Stimulated activated CD8-positive, alpha-beta memory T cell treated with anti-CD3 and anti-CD28 coated beads, Interleukin-7, amount 100 ng/mL, for 24 hours (primary cell): ENCODE data around the gene FBXO42.
"Not testable (repeated sequence)": the region's sequence is repeated elsewhere in the genome, so short reads cannot be mapped to it uniquely, and the experiment has no call there.

Experiments
- DNase-seq: peaks from one replicate; pipeline ENCODE4 v3.0.0-alpha.2; 2020; ENCODE audit warnings: low read depth

The FBXO42 gene

DNA sequence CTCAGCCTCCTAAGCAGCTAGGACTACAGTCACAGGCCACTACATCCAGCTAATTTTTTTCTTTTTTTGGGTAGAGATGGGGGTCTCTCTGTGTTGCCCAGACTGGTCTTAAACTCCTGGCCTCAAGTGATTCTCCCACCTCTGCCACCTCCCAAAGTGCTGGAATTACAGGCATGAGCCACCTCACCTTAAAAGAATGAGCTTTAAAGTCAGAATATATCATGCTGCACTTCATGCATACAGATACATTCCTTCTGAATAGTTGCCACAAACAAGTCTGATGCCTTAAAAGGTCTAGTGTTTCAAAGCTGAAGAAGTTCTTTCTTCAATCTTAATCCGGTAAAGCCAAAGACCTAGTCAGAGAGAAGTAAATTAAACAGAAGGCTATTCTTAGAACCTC is 91.5 kb downstream of the FBXO42 start:
- DNase-seq = no peak

DNA sequence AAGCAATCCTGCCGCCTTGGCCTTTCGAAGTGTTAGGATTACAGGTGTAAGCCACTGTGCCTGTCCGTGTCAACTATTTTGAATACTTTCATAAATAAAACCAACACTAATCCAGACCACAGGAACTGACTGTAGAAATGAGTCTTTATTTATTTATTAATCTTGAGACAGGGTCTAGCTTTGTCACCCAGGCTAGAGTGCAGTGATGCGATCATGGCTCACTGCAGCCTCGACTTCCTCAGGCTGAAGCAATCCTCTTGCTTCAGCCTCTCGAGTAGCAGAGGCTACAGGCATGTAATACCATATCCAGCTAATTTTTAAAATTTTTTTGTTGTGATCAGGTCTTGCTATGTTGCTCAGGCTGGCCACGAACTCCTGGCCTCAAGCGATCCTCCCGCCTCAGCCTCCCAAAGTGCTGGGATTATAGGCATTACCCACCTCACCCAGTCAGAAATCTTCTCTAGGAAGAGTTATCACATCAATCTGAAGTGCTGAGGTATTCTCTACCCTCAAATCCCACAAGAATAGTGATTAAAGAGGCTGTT is 93.6 kb downstream of the FBXO42 start:
- no peak for DNase-seq

GRCh38 chr1:16257968-16258367 is 94.3 kb downstream of the FBXO42 start:
- DNase-seq = no peak

DNA sequence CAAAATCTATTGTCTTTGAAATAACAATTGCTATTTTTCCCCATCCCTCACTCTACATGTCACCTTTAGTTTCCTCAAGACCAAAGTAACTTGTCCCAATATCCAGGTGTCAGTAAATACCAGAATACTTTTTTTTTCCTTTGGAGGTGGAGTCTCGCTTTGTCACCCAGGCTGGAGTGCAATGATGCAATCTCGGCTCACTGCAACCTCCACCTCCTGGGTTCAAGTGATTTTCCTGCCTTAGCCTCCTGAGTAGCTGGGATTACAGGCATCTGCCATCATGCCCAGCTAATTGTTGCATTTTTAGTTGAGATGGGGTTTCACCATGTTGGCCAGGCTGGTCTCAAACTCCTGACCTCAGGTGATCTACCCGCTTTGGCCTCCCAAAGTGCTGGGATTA is 94.7 kb downstream of the FBXO42 start:
- DNase-seq = not testable (repeated sequence)

- DNase-seq = no peak
Observed at GRCh38 chr1:16256478-16256877, 95.8 kb downstream of the FBXO42 start.

GRCh38 chr1:16254263-16254928 is 97.9 kb downstream of the FBXO42 start:
- no peak for DNase-seq

DNA sequence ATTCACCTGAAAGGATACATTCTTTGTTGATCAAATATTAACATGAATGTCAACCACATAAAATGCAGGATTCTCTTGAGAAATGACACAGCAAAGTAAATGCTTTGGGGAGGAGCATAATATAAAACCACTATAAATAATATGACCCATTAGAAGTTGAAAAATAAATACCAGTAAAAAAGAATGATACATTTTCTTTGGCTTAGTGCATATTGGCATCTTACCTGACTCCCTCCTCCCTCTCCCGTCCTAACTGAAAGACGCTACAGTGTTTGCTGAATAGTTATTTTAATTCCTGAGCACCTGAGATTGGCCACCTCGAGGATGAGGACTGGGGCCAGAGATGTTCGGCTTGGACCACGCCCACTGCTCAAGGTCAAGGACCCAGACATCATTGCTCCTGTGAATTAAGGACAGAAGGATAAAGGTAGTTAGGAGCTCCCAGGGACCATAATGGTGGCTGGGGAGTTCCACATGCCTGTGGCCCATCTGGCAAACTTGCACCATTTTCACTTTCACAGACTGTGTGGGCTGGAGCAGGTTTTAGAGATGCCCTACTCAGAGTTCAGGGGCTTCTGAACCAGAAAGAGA is 98.9 kb downstream of the FBXO42 start:
- DNase-seq = no peak

- DNase-seq = no peak
Observed at GRCh38 chr1:16252912-16253311, 99.4 kb downstream of the FBXO42 start.

DNA sequence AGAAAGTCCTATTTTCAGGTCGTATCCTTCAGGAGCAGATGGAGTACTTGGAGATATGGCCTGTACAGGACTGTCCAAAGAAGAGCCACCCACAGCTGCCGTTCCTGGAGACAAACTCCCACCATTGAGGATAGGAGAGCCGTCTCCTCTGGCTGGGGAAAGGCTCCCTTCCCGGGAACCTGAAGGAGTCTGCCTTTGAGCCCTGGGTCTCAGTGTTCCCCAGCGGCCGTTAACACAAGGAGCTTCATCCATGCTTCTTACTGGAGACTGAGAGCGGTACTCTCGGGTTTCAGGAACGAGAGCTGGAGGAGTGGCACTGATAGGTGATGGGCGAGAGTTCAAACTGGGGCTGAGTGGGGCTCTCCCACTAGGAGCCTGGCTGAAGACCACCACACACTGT is 100.9 kb downstream of the FBXO42 start:
- DNase-seq = no peak

GRCh38 chr1:16250524-16251251 is 101.6 kb downstream of the FBXO42 start:
- DNase-seq = no peak

GRCh38 chr1:16249596-16250241 is 102.6 kb downstream of the FBXO42 start:
- DNase-seq = no peak

DNA sequence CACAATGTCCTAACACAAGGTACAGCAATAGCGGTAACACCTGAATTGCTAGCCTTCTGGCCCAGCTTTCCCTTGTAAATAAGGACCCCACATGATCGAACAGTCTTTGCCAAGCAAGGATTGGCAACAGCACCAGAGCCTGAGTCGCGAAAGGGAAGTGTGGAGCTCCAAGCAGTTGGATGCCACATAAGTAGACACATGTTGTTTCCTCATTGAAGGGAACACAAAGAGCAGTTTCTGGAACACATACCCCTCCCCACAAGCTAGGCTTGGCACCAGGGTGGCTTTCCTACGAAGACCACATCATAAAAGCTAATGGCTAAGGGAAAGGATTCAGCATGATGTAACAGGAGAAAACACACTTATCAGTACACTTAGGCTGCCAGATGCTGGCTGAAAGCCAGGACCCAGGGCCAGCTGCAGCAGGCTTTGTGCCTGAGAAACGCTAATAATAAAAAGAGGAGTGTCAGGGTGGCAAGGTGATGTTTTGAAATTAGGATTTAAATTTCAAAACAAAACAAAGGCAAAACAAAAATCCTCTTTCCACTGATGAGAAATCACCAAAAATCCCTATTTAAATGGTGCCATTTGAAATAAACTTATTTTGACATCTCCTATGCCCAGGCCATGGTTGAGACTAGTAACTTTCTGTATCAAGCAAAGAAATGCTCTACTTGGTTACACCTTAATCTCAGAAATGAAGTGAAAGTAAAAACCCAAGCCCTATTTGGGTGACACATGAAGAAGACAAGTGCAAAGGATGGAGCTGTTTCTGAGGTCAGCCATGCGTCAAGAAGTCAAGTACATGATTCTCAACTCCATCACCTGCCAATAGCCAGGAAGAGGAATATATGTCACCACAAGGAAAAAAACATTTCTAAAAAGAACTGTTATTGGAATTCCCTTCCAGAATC is 103.4 kb downstream of the FBXO42 start:
- no peak for DNase-seq

- DNase-seq = no peak
Observed at GRCh38 chr1:16248007-16248436, 104.3 kb downstream of the FBXO42 start.

DNA sequence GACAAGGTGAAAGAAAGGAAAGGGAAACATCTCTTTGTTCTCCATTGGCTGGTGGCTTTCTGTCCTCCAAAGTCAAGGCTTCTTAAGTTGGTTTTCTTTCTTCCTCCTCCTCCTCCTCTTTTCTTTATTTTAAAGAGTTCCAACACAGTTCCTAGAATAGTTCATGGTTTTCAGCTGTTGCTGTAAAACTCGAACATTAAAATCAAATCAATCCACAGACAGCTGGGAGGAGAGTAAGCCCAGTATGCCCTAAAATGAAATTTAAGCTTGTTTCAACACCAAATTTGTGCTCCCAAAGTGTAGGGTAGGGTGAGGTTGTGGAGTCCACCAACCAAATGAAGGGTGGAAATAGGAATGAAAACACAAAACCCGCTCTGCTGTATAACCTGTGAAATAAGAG is 104.8 kb downstream of the FBXO42 start:
- no peak for DNase-seq

DNA sequence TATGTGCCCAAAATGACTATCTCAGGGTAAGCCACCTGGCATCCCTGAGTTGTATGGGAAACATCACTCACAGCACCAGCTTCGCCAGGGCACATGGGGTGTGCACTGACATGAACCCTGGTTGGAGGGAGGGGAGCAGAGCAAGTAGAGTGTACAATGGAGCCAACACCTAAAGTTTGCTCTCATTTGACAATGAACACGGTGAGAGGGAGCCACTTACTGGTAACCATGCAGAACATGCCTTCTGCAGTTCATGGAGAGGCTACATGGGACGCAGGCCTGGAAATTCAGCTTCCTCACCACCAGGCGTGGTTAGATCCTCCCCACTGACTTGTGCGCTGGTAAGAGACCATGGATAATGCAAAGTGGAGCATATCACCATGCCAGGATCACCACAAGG is 105.3 kb downstream of the FBXO42 start:
- no peak for DNase-seq

DNA sequence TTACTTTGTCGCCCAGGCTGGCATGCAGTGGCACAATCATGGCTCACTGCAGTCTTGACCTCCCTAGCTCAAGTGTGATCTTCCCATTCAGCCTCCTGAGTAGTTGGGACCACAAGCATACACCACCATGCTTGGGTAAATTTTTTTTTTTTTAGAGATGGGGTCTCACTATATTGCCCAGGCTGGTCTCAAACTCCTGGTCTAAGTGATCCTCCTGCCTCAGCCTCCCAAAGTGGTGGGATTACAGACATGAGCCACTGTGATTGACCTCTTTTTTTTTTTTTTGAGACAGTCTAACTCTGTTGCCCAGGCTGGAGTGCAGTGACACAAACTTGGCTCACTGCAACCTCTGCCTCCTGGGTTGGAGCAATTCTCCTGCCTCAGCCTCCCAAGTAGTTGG is 106.0 kb downstream of the FBXO42 start:
- not testable (repeated sequence) for DNase-seq

- DNase-seq = no peak
Observed at GRCh38 chr1:16245476-16246196, 106.6 kb downstream of the FBXO42 start.

DNA sequence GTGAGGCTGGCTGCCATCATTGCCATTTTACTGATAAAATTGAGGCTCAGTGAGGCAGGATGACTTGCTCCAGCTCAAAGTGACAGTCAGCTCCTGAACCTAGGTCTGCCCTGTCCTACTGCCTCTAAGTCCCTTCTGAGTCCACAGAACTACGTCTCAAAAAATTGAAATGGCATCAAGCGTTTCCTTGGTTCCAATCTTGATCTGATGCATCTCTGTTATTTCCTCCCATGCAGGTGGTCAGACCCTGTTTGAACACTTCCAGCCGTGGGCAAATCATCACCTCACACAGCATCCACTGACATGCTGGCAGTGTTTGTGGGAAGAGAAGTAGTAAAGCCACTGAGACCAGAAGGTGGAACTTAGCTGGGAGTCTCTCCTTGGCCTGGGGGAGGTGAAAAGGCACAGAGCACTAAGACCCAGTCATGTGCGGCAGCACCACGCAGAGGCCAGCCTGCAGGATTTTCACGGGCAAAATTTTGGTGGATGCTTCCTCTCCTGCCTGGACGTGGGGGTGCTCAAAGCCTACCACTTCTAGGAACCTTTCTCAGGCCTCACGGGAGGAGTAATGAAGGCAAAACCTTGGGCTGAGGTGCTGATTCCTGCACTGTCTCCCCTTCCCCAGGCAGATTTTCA is 107.5 kb downstream of the FBXO42 start:
- no peak for DNase-seq

DNA sequence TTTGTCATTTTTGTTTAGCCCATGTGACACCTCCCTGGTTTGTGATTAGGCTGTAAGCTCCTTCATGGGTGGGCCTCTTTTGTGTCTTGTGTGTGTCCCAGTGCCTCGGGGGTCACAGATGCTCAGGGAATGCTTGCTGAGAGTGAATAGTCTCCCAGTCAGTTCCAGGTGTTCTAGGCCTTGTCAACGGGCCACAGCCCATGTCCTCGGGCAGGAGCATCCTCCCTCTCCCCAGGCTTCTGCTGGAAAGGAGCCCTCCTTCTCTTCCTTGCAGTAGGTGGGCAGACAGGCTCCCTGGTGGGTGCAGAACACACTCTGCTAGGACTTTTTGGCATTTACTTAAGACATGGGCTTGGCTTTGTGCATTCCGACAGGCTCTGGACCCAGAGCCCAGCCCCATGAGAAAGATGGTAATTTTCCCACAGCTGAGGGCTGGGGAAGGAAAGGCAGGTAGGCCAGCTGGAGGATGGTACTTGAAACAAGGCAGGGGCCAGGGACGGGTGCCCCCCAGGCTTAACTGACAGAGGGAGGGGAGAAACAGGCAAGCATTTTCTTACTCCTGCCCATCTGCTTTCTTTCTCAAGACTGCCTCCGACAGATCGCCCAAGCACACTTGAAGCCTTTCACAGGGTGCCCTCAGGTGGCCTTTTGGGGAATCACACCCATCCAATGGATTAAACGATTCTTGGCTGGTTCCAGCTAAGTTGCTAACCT is 108.2 kb downstream of the FBXO42 start:
- DNase-seq = peak; percentile 46

DNA sequence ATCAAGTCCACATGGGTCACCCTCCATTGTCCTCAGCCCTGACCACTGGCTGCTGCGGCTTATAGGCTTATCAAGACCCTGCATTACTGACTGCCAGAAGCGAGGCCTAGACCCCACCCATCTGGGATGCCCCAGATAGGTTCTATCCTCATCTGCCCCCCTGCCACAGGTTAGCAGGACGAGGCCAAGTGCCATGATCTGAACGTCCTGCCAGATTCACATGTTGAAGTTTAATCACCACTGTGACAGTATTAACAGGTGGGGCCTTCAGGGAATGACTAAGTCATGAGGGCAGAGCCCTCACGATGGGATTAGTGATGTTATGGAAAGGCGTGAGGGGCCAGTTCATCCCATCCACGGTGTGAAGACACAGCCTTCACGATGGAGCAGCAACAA is 109.1 kb downstream of the FBXO42 start:
- no peak for DNase-seq
